ENCODE measurements around the gene ATOH8. TPM values are rescaled to one million over a fixed set of nuclear protein-coding genes. Genes with fewer than 3 reads are reported as not detected.
A peak's percentile ranks its signal among the peaks of the same experiment; 100 is the strongest.

Gene ATOH8
- total and polyA plus RNA-seq, 2 donors (not counting 1 experiment from before 2014, with no cell fraction given): not detected

GRCh38 chr2:85826990-85827878, 73.4 kb downstream of the ATOH8 start:
- Histone ChIP-seq H3K9ac (ENCODE audit: low read length) (peak overlapping the region; percentile 42), H3K27ac (ENCODE audit: low read length in 2 of 2) (no peak overlapping the region)

More at GRCh38 chr2:85826990-85827878, 73.4 kb downstream of the ATOH8 start:
- Mint-ChIP-seq H3K27me3 (peaks cover 4% of the 10 kb centered on the region), H3K4me1 (peaks cover 25% of the 10 kb centered on the region), H3K9me3 (ENCODE audit: insufficient read depth) (no peaks in the 10 kb centered on the region), H3K27ac (peak overlapping the region; percentile 54), H3K4me3 (peak overlapping the region; percentile 59)
- Histone ChIP-seq H3K4me2 (replicated peaks; ENCODE audit: low read depth, low read length, poor library complexity, severe bottlenecking) (peak overlapping the region; percentile 64), H3K27me3 (replicated peaks in 1 of 4; ENCODE audit: control extremely low read depth in 1 of 4, control insufficient read depth in 3 of 4, insufficient read depth in 4 of 4, low read length in 3 of 4) (no peaks in the 10 kb centered on the region), H4K20me1 (ENCODE audit: control insufficient read depth, insufficient read depth, low read length, poor library complexity, severe bottlenecking) (no peaks in the 10 kb centered on the region), H2AFZ (ENCODE audit: insufficient read depth, low read depth, low read length, poor library complexity, severe bottlenecking) (peak overlapping the region; percentile 76), H3K9me3 (ENCODE audit: control extremely low read depth in 1 of 3, control insufficient read depth in 2 of 3, insufficient read depth in 1 of 3, low read length in 2 of 3) (no peaks in the 10 kb centered on the region), H3K4me1 (ENCODE audit: control insufficient read depth in 2 of 2, insufficient read depth in 2 of 2, low read length in 2 of 2) (peaks cover 5 to 15% of the 10 kb centered on the region in 2 donors), H3K4me3 (ENCODE audit: control extremely low read depth in 1 of 5, extremely low read depth in 1 of 5, insufficient read depth in 1 of 5, low read depth in 2 of 5, low read length in 4 of 5) (peak overlapping the region in 2 of 5 experiments; percentile 16 to 18), H3K36me3 (replicated peaks in 1 of 2; ENCODE audit: control extremely low read depth in 1 of 2, control insufficient read depth in 1 of 2, extremely low read depth in 1 of 2, insufficient read depth in 2 of 2, low read length in 1 of 2) (no peaks in the 10 kb centered on the region), H3K79me2 (ENCODE audit: control insufficient read depth, insufficient read depth, low read length) (no peaks in the 10 kb centered on the region)
- 37% methylated on average over 20 of the region's 20 CpGs for WGBS (ENCODE audit: insufficient coverage)
- DNase-seq: peak; percentile 88
- TF ChIP-seq CTCF (IDR thresholded peaks at IDR 0.05): peak; percentile 88
- no peak for TF ChIP-seq EZH2 (IDR thresholded peaks at IDR 0.05; ENCODE audit: borderline replicate concordance, insufficient read depth, low read depth, low read length, poor library complexity, severe bottlenecking)
- POLR2A ChIA-PET: interaction anchor here (0.5 to 2.1 kb wide), 9 partner anchors 21 to 278 kb away, joined by 3 to 15 read pairs (median 4); partner anchors contain the start of genes POLR1A, PTCD3 and ST3GAL5
- peak; percentile 99 for ATAC-seq (ENCODE audit: low read depth)
- intact Hi-C loops (cut with micrococcal nuclease): loop anchor here (1.0 kb wide), 6 partner anchors 26 to 279 kb away; partner anchors contain the start of gene PTCD3
- CTCF ChIA-PET: interaction anchor here (0.6 to 24.3 kb wide), 68 partner anchors 8 to 468 kb away, joined by 3 to 528 read pairs (median 4); partner anchors contain the start of genes POLR1A, PTCD3 and ST3GAL5
